GM21367 (cell line): ENCODE results near the gene CD8B2.
"Not testable (repeated sequence)": the region's sequence is repeated elsewhere in the genome, so short reads cannot be mapped to it uniquely, and the experiment has no call there.

Experiments used
- ATAC-seq: cut with Tn5 transposase; IDR thresholded peaks from one replicate; pipeline ENCODE4 v1.9.1; 2021; ENCODE audit not compliant: unreplicated experiment

The CD8B2 gene

DNA sequence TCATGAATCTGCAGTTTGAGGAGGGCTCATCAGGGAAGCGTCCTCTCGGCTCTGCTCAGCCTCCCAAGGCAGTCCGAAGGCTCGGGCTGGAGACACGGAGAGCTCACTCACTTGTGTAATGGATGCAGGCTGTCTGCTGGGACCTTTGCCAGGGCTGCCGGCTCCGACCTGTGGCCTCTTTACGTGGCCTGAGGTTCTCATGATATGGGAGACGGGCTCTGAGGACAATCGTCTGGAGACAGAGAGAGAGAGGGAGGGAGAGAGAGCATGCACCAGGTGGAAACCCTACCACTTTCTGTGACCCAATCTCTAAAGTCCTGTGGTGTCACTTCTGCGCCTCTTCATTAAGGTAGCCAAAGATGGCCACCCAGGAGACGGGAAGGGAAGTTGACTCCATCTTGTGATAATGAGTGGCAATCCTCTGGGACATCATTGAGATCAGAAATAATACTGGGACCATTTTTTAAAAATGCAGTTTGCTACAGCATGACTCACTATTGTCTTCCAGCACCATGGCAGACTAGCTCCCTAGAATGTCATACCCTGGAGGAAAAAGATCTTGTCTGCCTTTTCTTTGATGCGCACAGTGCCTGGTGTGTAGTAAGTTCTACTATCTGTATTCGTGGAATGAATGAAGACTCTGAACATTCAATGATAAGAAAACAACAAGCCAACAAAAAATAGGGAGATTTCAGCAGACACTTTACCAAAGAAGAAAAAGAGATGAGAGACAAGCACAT, 60.2 kb downstream of the CD8B2 start:
- ATAC-seq, result no peak

DNA sequence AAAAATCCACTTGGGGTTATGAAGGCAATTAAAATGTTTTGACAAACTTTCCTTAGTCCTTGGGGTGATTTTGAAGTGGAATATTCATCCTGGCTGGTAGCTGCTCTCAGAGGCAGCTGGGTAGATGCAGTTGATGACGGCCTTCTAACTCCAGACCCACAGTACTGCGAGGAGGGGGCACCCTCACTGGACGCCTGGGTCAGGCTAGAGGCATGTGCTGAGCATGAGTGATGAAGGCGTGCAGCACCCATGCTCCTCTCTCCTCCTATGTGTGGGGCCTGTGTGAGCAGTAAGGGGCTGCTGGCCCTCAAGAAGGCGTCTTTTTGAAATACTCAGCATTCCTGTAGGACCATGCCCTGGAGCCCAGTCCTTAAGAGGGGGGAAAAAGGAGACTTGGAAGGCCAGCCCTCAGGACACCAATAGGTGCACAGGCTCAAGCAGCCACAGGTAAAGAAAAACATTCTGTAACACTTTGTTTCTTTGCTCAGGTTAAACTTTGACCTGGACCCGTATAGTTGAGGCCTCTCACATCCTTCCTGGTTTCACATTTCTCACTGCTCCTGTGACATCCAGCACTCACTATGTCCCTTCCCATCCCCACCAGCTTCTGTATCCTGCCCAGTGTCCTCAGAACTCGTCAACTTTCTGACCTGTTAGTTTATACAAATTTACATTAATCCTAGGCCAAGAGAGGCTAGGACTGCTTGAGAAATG, 64.4 kb downstream of the CD8B2 start:
- no peak for ATAC-seq

GRCh38 chr2:106552921-106553320, 65.8 kb downstream of the CD8B2 start:
- no peak for ATAC-seq

DNA sequence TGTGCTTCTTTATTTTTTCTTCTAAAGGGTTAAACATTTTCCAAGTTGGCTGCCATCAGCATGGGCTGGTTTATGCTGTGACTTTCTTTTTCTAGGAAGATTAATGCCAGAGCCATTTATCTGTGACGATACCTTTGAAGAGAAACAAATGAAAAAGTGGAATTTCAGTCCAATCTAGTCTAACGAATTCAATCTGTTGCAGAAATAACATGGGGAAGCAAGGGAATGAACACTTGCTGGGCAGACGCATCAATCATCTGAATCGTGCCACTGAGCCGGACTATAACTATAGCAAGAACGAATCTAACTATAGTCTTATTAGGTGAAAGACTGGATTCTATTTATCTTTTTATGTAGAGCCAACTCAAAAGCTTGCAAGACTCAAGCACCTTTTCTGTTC, 66.2 kb downstream of the CD8B2 start:
- ATAC-seq, result no peak

- no peak for ATAC-seq
Measured at GRCh38 chr2:106554411-106554810, 67.2 kb downstream of the CD8B2 start.

DNA sequence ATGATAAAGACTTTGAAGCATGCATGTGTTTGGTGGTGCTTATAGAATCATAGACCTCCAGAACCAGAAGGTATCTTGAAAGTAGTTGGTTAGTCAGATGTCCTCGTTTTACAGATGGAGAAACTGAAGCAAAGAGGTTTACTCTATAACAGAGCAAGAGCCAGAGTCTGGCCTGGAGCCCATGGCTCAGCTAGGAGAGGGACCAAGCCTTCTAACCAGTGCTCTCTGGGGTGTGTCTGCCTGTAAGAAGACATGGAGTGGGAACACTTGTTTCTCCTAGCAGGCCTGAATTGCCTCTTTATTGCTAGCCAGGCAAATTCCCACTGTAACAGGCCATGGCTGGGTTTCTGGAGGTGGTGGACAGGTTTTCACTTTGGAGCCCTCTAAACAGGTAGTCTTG, 67.9 kb downstream of the CD8B2 start:
- no peak for ATAC-seq

- ATAC-seq, result not testable (repeated sequence)
Measured at GRCh38 chr2:106559786-106560185, 72.6 kb downstream of the CD8B2 start.

GRCh38 chr2:106560773-106561172, 73.6 kb downstream of the CD8B2 start:
- ATAC-seq, result no peak

DNA sequence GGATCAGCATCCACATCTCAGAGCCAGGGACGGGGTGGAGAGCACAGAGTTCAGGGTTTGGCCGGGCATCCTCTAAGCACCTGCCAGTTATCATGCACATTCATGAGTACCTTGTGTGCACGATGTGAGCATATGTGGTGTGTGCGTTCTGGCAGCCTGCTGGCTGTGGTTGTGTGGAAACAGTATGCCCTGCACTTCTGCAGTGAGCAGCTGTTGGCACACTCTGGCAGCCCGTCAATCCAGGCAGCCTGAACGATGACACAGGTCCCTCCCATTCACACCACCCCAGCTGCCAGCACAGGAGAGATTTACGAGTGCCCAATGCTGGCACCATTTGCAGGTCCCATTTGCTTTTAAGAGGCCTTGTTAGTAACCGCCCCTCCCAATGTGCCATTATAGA, 74.2 kb downstream of the CD8B2 start:
- ATAC-seq, result no peak

GRCh38 chr2:106561803-106562202, 74.6 kb downstream of the CD8B2 start:
- ATAC-seq, result no peak

GRCh38 chr2:106562268-106563186, 75.4 kb downstream of the CD8B2 start:
- ATAC-seq, result no peak

DNA sequence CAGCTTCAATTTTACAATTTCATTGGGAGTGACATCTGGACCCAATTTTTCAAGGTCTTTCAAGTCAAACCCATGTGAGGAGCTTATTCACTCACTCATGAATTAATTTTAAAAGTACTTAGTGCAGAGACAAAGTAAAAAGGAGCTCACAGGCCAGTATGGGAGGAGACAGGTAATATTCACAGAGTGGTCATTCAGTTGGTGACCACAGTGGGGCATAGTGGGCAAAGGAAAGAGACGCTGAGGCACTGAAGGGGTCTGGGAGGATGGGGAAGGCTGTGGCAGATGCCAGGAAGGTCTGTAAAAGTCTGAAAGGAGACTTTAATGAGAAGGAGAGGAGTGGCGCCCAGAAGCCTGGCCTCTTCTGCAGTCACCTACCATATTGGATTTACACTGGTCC, 76.0 kb downstream of the CD8B2 start:
- no peak for ATAC-seq

GRCh38 chr2:106565599-106565998, 78.4 kb downstream of the CD8B2 start:
- no peak for ATAC-seq

DNA sequence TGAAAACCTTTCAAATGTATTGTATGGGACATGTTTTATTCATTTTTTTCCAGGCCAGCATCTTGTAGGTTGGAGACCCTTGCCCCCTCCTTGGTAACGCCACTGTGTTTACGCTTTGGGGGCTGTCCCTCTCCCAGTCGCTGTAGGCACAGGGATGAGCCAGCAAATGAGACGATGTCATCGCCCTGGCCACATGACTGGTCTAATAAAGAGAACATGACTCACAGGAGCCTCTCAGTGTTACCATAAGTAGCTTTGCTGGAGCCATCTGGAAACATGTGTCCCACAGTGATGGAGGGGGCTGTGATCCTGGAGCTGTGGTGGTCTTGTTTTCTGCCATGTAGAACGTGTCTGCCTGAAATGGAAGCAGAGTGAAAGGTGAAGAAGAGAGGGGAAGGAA, 78.9 kb downstream of the CD8B2 start:
- no peak for ATAC-seq

- not testable (repeated sequence) for ATAC-seq
Measured at GRCh38 chr2:106566484-106566883, 79.3 kb downstream of the CD8B2 start.

GRCh38 chr2:106570316-106570715, 83.2 kb downstream of the CD8B2 start:
- no peak for ATAC-seq
